Left lung (tissue), 10 donors: ENCODE results near the gene PRELP. TPM values are rescaled to one million over a fixed set of nuclear protein-coding genes. Genes with fewer than 3 reads are reported as not detected.

Experiments
- ATAC-seq: fragments of 200-7000 bp; cut with Tn5 transposase; one replicate; pipeline ENCODE4 v1.9.1; 2020; ENCODE audit warnings: moderate library complexity
- DNase-seq, 4 donors: peaks; one replicate each; pipeline ENCODE4 v3.0.0-alpha.2; 2013 to 2020
- H3K27ac ChIP-seq, 2 donors: fragments of 200-600 bp; sonication (generic) in 1 of 2; one replicate each; pipeline versions ENCODE4 v1.5.0 to v1.8.0; 2020 to 2021
- H3K27me3 ChIP-seq, 2 donors: fragments of 200-600 bp; sonication (generic) in 1 of 2; one replicate each; pipeline versions ENCODE4 v1.5.0 to v1.8.0; 2020 to 2021
- H3K36me3 ChIP-seq, 2 donors: fragments of 200-600 bp; sonication (generic) in 1 of 2; one replicate each; pipeline versions ENCODE4 v1.5.0 to v1.8.0; 2020 to 2021
- H3K4me1 ChIP-seq, 2 donors: fragments of 200-600 bp; one replicate each; pipeline ENCODE4 v1.8.0; 2021
- H3K4me3 ChIP-seq, 2 donors: fragments of 200-600 bp; sonication (generic) in 1 of 2; one replicate each; pipeline versions ENCODE4 v1.5.0 to v1.8.0; 2020 to 2021; ENCODE audit warnings: mild to moderate bottlenecking in 1 of 2
- H3K9me3 ChIP-seq, 2 donors: fragments of 200-600 bp; sonication (generic) in 1 of 2; one replicate each; pipeline versions ENCODE4 v1.5.0 to v1.8.0; 2020 to 2021
- CTCF ChIP-seq, 2 donors: fragments of 200-600 bp; sonication (generic) in 1 of 2; IDR thresholded peaks; one replicate each; pipeline versions ENCODE4 v1.5.0 to v1.8.0; 2021; ENCODE audit warnings: antibody characterized with exemption in 2 of 2
- intact Hi-C, 2 donors: fragments of 100-400 bp; cut with DNase I; formaldehyde crosslinking; loops; one replicate each; pipeline versions ENCODE4 v1.11.2 to v1.14.2; 2022
- polyA plus RNA-seq, 6 donors: library from polyadenylated mRNA; unstranded; fragments of 120-200 nt; gene quantifications; one replicate each; pipeline ENCODE4 v1.2.1, GENCODE V29; 2013; ENCODE audit not compliant: insufficient read length in 6 of 6
- total RNA-seq, 2 donors: library from RNA; stranded (reverse); fragmentation: NEBNext Ultra II Directional; extraction: Animal tissue kit (Norgen Biotek cat#: 25700); gene quantifications; one replicate each; pipeline ENCODE4 v1.2.1, GENCODE V29; 2021
- donor health status: DM: no; HTN: yes; CAD: no.
- donor health status: DM: no; HTN: no; CAD: no.

The PRELP gene
- total and polyA plus RNA-seq, 8 donors = 1.3 to 20.5 (median 2.4) TPM

DNA sequence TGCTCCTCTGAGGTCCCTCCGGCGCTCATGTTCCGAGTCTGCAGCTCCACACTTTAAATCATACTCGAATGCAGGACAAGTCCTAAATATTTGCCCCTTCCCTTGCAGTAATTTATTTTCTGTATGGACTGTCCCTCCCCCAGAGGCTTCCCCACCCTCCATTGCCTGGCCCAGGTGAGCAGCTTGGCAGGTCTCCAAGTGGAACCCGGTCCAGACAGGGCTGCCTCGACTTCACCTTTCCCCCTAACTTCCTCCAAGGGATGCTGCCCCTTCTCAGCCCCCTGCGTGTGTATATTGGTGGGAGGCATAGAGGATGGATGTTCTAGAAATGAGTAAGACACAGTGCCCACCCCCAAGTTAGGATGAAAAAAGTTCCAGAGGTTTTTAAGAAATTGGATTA, 12.9 kb downstream of the PRELP start:
- Histone ChIP-seq H3K9me3 (no peaks in the 10 kb centered on the region), H3K4me3 (no peak overlapping the region), H3K4me1 (peaks cover 0 to 12% of the 10 kb centered on the region in 2 donors), H3K27me3 (no peaks in the 10 kb centered on the region), H3K27ac (no peak overlapping the region), H3K36me3 (no peaks in the 10 kb centered on the region)
- ATAC-seq (no peak), DNase-seq (no peak)
- intact Hi-C loops = loop anchor here in 1 of 2 donors (5.0 to 10.0 kb wide), 2 partner anchors 146 to 214 kb away; no protein-coding TSS in a partner anchor
- TF ChIP-seq CTCF (IDR thresholded peaks at IDR 0.05) = no peak

GRCh38 chr1:203490607-203491006, 15.0 kb downstream of the PRELP start:
- TF ChIP-seq CTCF (IDR thresholded peaks at IDR 0.05) = no peak
- ATAC-seq (no peak), DNase-seq (no peak)
- Histone ChIP-seq H3K27ac (no peak overlapping the region), H3K27me3 (no peaks in the 10 kb centered on the region), H3K4me1 (peaks cover 0 to 12% of the 10 kb centered on the region in 2 donors), H3K36me3 (no peaks in the 10 kb centered on the region), H3K4me3 (no peak overlapping the region), H3K9me3 (no peaks in the 10 kb centered on the region)
- intact Hi-C loops = no loop called here

DNA sequence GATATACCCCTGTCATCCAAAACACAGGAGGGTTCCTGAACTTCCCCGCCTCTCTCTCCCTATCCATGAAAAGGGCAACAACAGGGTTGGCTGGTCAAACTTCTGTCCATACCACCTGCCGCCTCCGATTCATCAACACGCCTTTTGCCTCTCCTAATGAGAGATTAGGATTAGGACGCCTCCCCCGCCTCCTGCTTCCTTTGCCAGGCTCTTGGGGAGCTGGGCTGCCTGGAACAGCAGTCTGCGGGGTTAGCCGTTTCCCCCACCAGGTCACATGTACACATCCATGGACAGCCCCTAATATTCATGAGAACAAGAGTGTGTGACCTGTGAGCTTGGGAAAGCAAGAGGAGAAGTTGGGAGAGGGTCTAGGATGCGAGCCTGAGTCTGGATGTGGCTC, 16.1 kb downstream of the PRELP start:
- Histone ChIP-seq H3K4me3 (no peak overlapping the region), H3K9me3 (no peaks in the 10 kb centered on the region), H3K27ac (no peak overlapping the region), H3K27me3 (no peaks in the 10 kb centered on the region), H3K4me1 (peaks cover 0 to 12% of the 10 kb centered on the region in 2 donors), H3K36me3 (no peaks in the 10 kb centered on the region)
- intact Hi-C loops = no loop called here
- no peak for TF ChIP-seq CTCF (IDR thresholded peaks at IDR 0.05)
- ATAC-seq (no peak), DNase-seq (no peak)

DNA sequence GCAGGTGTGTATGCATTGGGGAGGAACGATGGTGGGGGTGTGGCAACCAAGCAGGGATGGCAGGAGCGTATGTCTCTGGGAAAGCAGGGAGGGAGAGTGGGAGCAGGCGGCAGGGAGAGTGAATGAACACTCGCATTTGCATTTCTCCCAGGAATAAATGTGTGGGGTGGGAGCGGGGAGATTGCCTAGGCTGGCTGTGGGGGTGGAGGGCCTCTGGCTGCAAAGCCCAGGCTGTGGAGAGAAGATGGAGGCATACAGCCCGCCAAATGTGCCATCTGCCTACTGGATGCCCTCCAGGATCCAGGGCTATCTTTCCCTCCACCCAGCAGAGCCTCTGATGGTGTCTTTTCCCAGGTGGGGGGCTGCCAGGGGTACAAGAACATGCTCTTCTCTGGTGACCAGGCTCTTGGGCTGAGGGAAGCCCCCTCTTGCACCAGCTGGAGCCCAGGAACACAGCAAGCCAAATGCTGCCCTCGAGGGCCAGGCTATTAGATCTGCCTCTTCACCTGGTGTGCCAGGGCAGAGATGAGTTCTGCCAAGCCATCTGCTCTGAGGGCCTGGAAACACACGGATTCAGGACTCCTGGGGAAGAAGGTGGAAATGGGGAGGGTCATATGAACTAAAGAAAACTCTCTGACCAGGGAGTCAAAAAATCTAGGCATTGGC, 16.6 kb downstream of the PRELP start:
- Histone ChIP-seq H3K9me3 (no peaks in the 10 kb centered on the region), H3K4me3 (no peak overlapping the region), H3K27me3 (no peaks in the 10 kb centered on the region), H3K36me3 (no peaks in the 10 kb centered on the region), H3K4me1 (peaks cover 0 to 12% of the 10 kb centered on the region in 2 donors), H3K27ac (no peak overlapping the region)
- no peak for DNase-seq
- intact Hi-C loops = no loop called here
- TF ChIP-seq CTCF (IDR thresholded peaks at IDR 0.05) = no peak
- no peak for ATAC-seq

GRCh38 chr1:203492748-203493130, 17.1 kb downstream of the PRELP start:
- Histone ChIP-seq H3K9me3 (no peaks in the 10 kb centered on the region), H3K36me3 (no peaks in the 10 kb centered on the region), H3K4me3 (no peak overlapping the region), H3K27me3 (no peaks in the 10 kb centered on the region), H3K4me1 (peaks cover 0 to 7% of the 10 kb centered on the region in 2 donors), H3K27ac (no peak overlapping the region)
- intact Hi-C loops = no loop called here
- DNase-seq (no peak), ATAC-seq (no peak)
- no peak for TF ChIP-seq CTCF (IDR thresholded peaks at IDR 0.05)
